HUES64 (cell line): ENCODE measurements around the gene FOXD2.

Experiments used
- H3K27ac ChIP-seq: 2 replicates; pipeline ENCODE4 v1.7.0; 2013; ENCODE audit warnings: low read depth, low read length, inconsistent platforms
- H3K27me3 ChIP-seq: 2 replicates; pipeline ENCODE4 v1.6.1; 2013; ENCODE audit warnings: mild to moderate bottlenecking, low read length; ENCODE audit not compliant: insufficient read depth
- H3K36me3 ChIP-seq: 2 replicates; pipeline ENCODE4 v1.6.1; 2013; ENCODE audit warnings: mild to moderate bottlenecking, low read length; ENCODE audit not compliant: insufficient read depth
- H3K4me1 ChIP-seq: 2 replicates; pipeline ENCODE4 v1.6.1; 2013; ENCODE audit warnings: mild to moderate bottlenecking, low read length, moderate library complexity; ENCODE audit not compliant: insufficient read depth
- H3K4me3 ChIP-seq: 2 replicates; pipeline ENCODE4 v1.5.1; 2013; ENCODE audit warnings: mild to moderate bottlenecking, low read length, moderate library complexity
- H3K9ac ChIP-seq: 2 replicates; pipeline ENCODE4 v1.6.1; 2013; ENCODE audit warnings: mild to moderate bottlenecking, low read depth, low read length
- H3K9me3 ChIP-seq: 2 replicates; pipeline ENCODE4 v1.6.1; 2013; ENCODE audit warnings: low read depth, low read length; ENCODE audit not compliant: insufficient read depth
- WGBS: fragments of 150-250, 120-280 bp; methylation state at CpG from one replicate; pipeline ENCODE4 v1.1.7; 2013; ENCODE audit warnings: missing lambda C conversion rate; 5-methylcytosine and 5-hydroxymethylcytosine counted together

The FOXD2 gene

DNA sequence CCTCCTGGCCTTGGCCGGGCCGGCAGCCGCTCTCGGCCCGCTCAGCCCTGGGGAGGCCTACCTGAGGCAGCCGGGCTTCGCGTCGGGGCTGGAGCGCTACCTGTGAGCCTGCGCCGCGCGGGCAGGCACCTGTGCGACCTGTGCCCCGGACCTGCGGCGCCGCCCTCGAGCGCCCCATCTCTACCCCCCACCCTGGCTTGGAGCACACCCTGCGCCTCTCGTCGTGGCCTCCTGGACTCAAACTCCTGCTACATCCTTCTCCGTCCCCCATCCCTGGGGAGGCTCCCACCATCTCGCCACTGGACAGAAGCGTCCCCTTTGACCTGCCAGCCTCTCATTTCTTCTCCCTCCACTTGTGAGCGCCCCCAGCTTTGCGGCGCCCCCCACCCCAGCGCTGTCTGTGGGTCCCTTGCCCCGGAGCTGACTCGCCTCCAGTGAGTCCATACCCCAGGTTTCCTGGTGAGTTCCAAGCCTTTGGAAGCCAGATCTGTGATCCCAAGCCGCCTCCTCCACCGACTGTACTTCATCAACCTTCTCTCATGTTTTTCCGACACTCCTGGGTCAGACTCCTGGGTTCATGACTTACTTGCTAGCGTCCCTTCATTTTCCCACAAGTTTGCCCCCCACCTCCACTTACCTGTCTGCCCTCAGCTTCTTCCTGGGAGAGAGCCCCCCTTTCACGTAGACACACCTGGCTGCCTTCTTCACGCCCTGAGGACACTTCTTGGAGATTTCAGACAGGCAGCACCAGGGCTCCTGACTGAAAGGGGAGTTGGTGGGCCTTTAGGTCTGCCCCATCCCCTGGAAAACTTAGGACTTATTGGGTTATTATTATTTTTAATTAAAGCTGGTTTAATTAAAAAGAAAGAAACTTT, 20.4 kb upstream of the FOXD2 start:
- Histone ChIP-seq H3K27ac (no peak overlapping the region), H3K9ac (no peak overlapping the region), H3K4me1 (no peaks in the 10 kb centered on the region), H3K9me3 (no peaks in the 10 kb centered on the region), H3K27me3 (peaks cover 94% of the 10 kb centered on the region), H3K4me3 (0 out of 2 replicates have a peak overlapping the region, but pooled peaks have one; percentile 48), H3K36me3 (no peaks in the 10 kb centered on the region)
- 27% methylated on average over 39 of the region's 39 CpGs for WGBS

- Histone ChIP-seq H3K4me3 (no peak overlapping the region), H3K9ac (no peak overlapping the region), H3K9me3 (no peaks in the 10 kb centered on the region), H3K27ac (no peak overlapping the region), H3K4me1 (no peaks in the 10 kb centered on the region), H3K27me3 (peaks cover 95% of the 10 kb centered on the region), H3K36me3 (no peaks in the 10 kb centered on the region)
- WGBS = 87% methylated on average over 2 of the region's 2 CpGs
These were observed 19.7 kb upstream of the FOXD2 start for GRCh38 chr1:47418122-47418521.

DNA sequence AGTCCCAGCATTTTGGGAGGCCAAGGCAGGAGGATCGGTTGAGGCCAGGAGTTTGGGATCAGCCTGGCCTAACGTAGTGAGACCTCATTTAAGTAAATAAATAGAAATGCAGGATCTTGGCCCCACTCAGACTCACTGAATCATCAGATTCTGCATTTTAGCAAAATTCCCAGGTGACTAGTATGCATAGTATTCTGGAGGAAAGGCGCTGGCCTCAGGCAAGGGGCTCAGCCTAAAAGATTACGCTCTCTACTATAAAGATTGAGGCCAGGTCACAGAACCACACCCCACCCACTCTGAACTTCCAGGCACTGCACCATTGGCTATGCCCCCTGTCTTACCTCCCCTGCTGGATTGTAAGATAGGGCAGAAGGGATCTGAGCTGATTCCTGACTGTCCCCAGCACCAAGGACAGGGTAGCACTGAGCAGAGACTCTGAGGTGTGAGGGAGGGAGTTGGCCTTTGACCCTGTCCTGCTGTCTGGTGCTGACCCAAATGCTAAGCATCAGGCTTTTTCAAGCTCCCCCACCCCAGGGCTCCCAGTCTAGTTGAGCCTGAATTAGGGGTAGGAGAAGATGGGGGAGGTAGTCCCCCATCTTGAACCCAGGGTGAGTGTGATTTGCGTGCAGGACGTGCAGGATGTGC, 19.0 kb upstream of the FOXD2 start:
- H3K9me3 ChIP-seq = no peaks in the 10 kb centered on the region
- H3K27ac ChIP-seq = no peak overlapping the region
- peaks cover 98% of the 10 kb centered on the region for H3K27me3 ChIP-seq
- 90% methylated on average over 6 of the region's 6 CpGs for WGBS
- H3K4me1 ChIP-seq = no peaks in the 10 kb centered on the region
- H3K4me3 ChIP-seq = no peak overlapping the region
- H3K36me3 ChIP-seq = no peaks in the 10 kb centered on the region
- H3K9ac ChIP-seq = no peak overlapping the region

GRCh38 chr1:47420547-47420946, 17.3 kb upstream of the FOXD2 start:
- peaks cover 92% of the 10 kb centered on the region for H3K27me3 ChIP-seq

DNA sequence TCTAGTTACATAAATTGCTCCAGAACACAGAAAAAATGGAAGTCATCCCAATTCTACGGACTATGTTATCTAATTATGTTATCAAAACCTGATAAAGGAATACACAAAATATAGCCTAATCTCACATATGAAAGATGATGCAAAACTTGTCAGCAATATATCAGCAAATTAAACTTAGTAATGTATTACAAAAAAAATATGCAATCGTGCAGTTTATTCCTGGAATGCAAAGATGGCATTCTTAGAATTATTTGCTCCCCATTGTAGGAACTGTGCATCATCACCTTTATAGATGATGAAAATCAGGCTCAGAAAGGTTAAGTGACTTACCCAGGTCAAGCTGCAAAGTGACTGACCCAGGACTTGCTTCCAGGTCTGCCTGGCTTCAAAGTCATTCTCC, 14.0 kb upstream of the FOXD2 start:
- Histone ChIP-seq H3K36me3 (no peaks in the 10 kb centered on the region), H3K9me3 (no peaks in the 10 kb centered on the region), H3K27ac (no peak overlapping the region), H3K9ac (no peak overlapping the region), H3K27me3 (peaks cover 92% of the 10 kb centered on the region), H3K4me1 (no peaks in the 10 kb centered on the region), H3K4me3 (no peak overlapping the region)
- WGBS = 54% methylated on average over 2 of the region's 2 CpGs

More at GRCh38 chr1:47420547-47420946, 17.3 kb upstream of the FOXD2 start:
- Histone ChIP-seq H3K4me3 (no peak overlapping the region), H3K4me1 (no peaks in the 10 kb centered on the region), H3K9me3 (no peaks in the 10 kb centered on the region), H3K9ac (no peak overlapping the region), H3K36me3 (no peaks in the 10 kb centered on the region), H3K27ac (no peak overlapping the region)
- 96% methylated on average over 2 of the region's 4 CpGs for WGBS

DNA sequence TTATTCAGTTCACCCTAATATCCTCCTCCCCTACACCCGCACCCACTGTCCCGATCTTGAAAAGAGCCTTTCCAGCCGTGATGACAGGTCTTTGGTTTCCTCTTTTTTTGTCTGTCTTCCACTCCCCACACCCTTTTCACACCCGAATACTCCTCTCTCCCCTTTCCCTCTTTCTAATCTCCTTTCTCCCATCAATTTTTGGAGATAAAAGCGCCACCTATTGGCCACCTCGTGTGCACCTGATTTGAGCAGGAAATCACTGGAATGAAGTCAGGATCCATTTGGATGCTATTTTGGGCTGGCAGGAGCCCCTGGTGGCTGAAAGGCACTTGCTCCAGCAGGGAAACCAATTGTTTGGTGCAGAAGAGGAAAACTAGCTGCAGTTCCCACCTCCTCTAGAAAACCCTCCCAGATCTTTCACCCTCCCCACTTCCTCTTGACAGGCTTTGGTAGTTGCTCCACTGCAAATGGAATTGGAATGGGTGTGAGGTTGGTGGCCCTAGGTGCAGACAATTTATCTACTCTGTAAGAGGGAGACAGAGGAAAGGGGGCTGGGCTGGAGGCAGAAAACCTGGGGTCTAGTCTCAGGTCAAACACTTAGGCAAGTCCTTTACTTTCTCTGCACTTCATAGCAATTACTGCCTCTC, 13.4 kb upstream of the FOXD2 start:
- H3K36me3 ChIP-seq = no peaks in the 10 kb centered on the region
- WGBS = 13% methylated on average over 6 of the region's 6 CpGs
- H3K27ac ChIP-seq = no peak overlapping the region
- no peaks in the 10 kb centered on the region for H3K9me3 ChIP-seq
- H3K4me3 ChIP-seq = no peak overlapping the region
- peaks cover 92% of the 10 kb centered on the region for H3K27me3 ChIP-seq
- no peaks in the 10 kb centered on the region for H3K4me1 ChIP-seq
- no peak overlapping the region for H3K9ac ChIP-seq

DNA sequence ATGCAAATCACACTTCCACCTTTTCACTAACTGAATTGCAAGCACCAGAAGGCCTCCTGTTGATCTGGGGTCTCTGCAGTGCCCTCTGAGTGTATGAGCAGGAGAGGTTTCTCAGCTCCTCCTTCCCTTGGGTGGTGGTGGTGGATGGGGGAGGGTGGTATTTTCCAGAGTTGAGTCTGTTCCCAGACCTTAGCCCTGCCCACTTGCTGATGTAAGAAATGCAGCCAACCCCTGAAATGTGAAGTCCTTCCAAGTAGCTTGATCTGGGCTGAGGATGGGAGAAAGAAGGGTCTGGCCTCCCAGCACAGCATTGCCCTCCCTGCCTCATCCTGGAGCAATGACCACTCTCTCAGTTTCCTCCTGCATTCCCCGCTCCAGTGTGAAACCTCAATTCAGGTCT, 6.3 kb upstream of the FOXD2 start:
- H3K9ac ChIP-seq = no peak overlapping the region
- no peak overlapping the region for H3K27ac ChIP-seq
- no peaks in the 10 kb centered on the region for H3K36me3 ChIP-seq
- H3K4me1 ChIP-seq = 0 out of 2 replicates have a peak, but pooled peaks cover 16% of the 10 kb centered on the region
- no peaks in the 10 kb centered on the region for H3K9me3 ChIP-seq
- H3K4me3 ChIP-seq = no peak overlapping the region
- WGBS = 96% methylated on average over 1 of the region's 1 CpG
- H3K27me3 ChIP-seq = peaks cover 100% of the 10 kb centered on the region

DNA sequence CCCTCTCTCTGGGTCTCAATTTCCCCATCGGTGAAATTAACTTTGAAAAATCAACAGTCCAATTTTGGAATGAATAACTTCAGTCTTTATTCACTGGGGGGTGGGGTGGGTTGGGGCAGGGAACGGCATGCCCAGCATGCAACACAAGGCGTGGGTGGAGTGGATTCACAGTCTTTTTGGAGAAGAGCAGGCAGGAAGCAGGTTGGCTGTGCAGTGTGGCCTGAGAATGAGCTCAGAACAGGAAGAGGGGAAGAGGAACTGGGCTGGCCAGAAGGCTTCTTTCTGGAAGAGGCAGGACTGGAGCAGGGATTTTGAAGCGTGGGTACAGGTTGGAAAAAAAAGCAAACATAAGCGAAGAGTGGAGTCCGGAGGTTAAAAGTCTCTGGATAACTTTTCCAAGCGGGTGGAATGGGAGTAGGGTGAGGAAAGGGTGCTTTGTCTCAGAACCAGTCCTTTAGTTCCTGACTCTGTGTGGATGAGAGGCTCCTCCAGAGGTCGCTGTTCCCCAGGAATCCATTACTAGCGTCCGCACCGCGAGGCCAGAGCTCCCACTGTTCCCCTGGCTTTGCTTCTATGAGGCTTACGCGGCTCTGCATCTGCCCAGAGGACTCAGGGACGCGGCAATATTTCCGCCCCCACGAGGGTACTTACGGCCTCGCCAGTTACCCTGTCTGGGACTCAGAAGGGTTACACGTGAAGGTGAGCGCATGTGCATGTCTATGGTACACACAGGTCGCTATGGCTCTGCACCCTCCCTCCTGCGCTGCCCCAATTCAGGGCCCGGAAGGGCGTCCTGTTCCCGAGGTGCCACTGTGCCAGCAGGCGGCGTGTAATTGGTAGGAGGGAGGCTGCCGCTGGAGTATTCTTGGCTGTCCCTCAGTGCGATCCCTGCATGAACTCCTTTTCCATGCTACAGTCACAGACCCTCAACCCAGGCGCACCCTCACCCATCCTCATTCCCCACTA, 5.5 kb upstream of the FOXD2 start:
- H3K9ac ChIP-seq = no peak overlapping the region
- H3K4me3 ChIP-seq = peak overlapping the region; percentile 44
- H3K27me3 ChIP-seq = peaks cover 100% of the 10 kb centered on the region
- H3K4me1 ChIP-seq = 0 out of 2 replicates have a peak, but pooled peaks cover 16% of the 10 kb centered on the region
- 6% methylated on average over 28 of the region's 32 CpGs for WGBS
- H3K36me3 ChIP-seq = no peaks in the 10 kb centered on the region
- no peaks in the 10 kb centered on the region for H3K9me3 ChIP-seq
- H3K27ac ChIP-seq = no peak overlapping the region

- H3K9ac ChIP-seq = no peak overlapping the region
These were observed 4.8 kb upstream of the FOXD2 start for GRCh38 chr1:47433037-47433421.

GRCh38 chr1:47433477-47434050, 4.3 kb upstream of the FOXD2 start:
- Histone ChIP-seq H3K9me3 (no peaks in the 10 kb centered on the region), H3K9ac (no peak overlapping the region), H3K36me3 (no peaks in the 10 kb centered on the region), H3K4me1 (0 out of 2 replicates have a peak, but pooled peaks cover 16% of the 10 kb centered on the region), H3K27ac (no peak overlapping the region), H3K4me3 (0 out of 2 replicates have a peak overlapping the region, but pooled peaks have one; percentile 32), H3K27me3 (peaks cover 100% of the 10 kb centered on the region)
- 3% methylated on average over 30 of the region's 30 CpGs for WGBS

More at GRCh38 chr1:47433037-47433421, 4.8 kb upstream of the FOXD2 start:
- WGBS = 9% methylated on average over 17 of the region's 17 CpGs
- Histone ChIP-seq H3K4me1 (0 out of 2 replicates have a peak, but pooled peaks cover 16% of the 10 kb centered on the region), H3K4me3 (peak overlapping the region; percentile 44; the same call in 1 of the 2 replicates), H3K36me3 (no peaks in the 10 kb centered on the region), H3K9me3 (no peaks in the 10 kb centered on the region), H3K27me3 (peaks cover 100% of the 10 kb centered on the region), H3K27ac (no peak overlapping the region)
